ENCODE measurements around the gene ZFPL1.

Gene ZFPL1

GRCh38 chr11:65131417-65131776 lies 47.4 kb downstream of the ZFPL1 start:
- no peak for DNase-seq

GRCh38 chr11:65131895-65132237 lies 47.8 kb downstream of the ZFPL1 start:
- DNase-seq: no peak

DNA sequence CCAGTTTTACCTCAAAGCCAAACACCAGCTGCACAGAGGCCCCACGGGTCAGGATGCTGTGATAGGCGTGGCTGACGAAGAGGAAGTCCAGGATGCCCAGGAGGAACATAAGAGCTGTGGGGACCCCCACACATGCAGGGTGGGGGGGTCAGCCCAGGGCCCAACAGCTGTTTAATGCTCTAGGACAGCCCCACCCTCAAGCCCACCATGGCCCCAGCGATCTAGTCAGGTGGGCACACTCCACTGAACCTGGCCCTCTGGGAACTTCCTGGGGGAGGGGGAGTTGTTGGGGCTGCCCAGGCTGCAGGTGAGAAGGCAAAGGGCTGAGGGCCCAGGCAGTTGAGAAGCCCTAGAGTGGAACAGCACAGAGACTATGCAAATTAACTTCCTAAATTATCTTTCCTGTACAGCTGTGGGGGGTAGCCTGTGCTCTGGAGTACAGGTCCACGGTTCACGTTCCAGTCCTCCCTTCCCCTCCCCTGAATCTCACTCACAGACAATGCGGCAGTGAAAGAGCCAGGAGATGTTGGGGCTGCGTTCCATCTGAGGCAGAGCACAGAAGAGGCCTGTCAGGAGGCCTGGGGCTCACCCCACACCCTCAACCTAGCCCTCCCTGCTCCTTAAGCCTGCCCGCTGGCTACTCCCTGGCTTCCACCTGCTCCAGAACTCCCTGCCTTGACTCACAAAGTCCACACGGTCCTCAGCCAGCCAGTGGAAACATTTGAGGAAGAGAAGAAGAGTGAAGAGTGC lies 48.4 kb downstream of the ZFPL1 start:
- no peak for DNase-seq

- DNase-seq: no peak
Measured at GRCh38 chr11:65132988-65133700, 49.1 kb downstream of the ZFPL1 start.

DNA sequence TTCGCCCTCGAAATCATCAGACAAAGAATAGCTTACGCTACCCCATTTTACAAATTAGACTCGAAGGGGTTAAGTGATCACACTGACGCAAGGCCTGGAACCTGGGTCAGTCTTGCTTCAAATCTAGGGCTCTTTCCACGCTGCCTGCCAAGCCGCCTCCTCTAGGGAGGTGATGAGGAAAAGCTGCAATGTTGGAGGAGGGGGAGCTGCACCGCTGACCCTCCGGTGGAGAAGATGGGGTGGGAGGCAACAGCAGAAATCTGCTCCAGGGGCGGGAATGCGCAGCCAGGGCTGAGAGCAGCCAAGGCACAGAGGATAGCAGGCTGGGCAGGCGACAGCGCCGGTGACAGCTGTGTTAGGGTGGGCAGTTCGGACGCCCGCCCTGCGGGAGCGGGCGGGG lies 49.7 kb downstream of the ZFPL1 start:
- no peak for DNase-seq

DNA sequence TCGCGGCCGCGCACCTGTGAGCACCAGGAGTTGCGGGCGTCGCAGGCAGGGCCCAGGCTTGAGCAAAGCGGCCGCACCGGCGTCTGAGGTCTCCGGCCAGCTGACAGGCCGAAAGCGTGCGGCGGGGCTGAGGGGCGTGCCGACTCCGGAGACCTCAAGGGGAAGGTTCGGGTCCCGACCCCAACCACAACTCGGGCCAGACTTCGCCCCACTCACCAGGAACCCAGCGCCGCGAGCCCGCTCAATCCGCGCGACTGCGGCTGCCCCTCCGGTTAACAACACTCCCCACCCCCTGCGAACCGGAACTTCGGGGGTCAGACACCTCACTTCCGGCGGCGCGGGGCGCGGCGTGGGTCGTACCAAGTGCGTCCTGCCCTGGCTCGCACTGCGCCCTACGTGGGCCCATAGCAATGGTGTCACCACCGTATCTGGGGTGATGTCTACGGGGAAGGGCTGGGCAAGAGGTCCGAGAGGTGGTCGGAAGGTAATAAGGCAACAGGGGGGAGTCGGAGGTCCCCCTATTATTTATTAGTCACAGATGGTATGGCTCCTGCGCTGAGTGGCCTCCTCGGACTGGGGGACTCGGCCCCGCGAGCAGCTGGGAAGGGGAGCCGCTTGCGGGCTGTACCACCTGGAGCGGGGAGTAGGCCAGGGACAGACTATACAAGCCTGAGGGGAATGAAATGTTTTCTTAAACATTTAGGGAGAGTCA lies 50.4 kb downstream of the ZFPL1 start, which contains the start of gene SYVN1:
Gene SYVN1, minus strand, starts transcription at position 280 of the 712 bp plus-strand sequence. CDS start 918 bp downstream, outside the sequence.
- peak; percentile 93 for DNase-seq

DNA sequence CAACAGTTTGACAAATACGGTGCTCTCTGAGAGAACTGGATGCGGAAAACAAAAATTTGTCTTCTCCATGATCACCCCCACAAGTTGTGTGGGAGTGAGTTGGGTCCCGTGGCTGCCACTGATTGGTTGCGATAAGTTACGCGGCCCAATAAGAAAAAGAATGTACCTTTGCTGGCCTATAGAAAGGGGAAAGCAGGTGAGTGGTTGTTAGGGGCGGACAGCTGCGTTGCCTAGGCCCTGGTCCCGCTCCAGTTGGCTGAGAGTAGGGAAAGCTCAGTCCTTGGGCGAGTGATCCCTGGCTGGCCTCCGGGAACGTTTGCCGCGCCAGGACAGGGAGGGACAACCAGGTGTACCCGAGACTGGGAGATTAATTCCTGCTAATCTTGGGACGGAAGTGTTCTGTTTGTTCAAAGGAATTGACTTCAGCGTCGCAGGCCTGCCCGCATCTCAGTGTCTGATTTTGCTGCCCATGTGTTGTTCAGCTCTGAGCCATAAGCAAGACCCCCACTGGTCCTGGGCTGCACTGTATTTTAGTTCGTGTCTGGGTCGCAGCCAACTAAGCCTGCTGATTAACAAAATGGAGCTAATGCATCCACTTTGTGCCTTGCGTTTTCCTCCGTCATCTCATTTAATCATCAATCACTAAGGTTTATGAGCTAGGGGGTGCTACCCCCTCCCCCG lies 51.1 kb downstream of the ZFPL1 start:
- peak; percentile 93 for DNase-seq

DNA sequence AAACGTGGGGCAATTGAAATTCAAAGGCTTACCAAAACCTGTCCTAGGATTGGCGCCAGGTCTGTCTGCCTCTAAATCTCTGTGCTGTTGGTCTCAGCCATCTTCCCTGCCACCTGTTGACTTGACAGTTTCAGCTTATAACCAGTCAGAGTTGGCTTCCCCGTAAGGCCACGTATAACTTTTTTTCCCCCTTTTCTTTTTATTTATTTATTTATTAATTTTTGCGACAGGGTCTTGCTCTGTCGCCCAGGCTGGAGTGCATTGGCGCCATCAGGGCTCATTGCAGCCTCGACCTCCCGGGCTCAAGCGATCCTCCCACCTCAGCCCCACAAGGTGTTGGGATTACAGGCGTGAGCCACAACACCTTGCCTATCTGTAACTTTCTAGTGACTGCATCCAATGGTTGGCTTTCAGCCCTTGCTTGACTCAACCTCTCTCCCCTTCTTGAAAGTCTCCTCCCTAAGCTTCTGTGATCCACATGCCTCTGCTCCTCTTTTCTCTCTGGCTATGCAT lies 51.7 kb downstream of the ZFPL1 start:
- no peak for DNase-seq

GRCh38 chr11:65136515-65137096 lies 52.6 kb downstream of the ZFPL1 start:
- DNase-seq: no peak
